HG02970 (cell line): Measurements from ENCODE around the gene FAM227A.

ENCODE experiments used
- ATAC-seq: cut with Tn5 transposase; IDR thresholded peaks from one replicate; pipeline ENCODE4 v1.9.1; 2021; ENCODE audit warnings: mild to moderate bottlenecking, moderate library complexity, moderate number of reproducible peaks; ENCODE audit not compliant: unreplicated experiment, low FRiP score

FAM227A gene

GRCh38 chr22:38564669-38565068 is 91.5 kb downstream of the FAM227A start:
- no peak for ATAC-seq

- ATAC-seq = no peak
Measured at GRCh38 chr22:38554281-38554680, 101.9 kb downstream of the FAM227A start.

- ATAC-seq = no peak
Measured at GRCh38 chr22:38549101-38549894, 106.9 kb downstream of the FAM227A start.

- ATAC-seq = no peak
Measured at GRCh38 chr22:38540701-38541100, 115.5 kb downstream of the FAM227A start.

- ATAC-seq = no peak
Measured at GRCh38 chr22:38531251-38531938, 124.8 kb downstream of the FAM227A start.
